OCI-LY3 (cell line): ENCODE results near the gene VAMP5.

ENCODE experiments used
- EZH2phosphoT487 ChIP-seq: fragments of 200-600 bp; shearing (Covaris generic); IDR thresholded peaks from 2 replicates; pipeline ENCODE4 v1.6.1; 2018; ENCODE audit warnings: antibody characterized with exemption, mixed run types, low read depth
- TF ChIP-seq, protein P1 (sequence below): fragments of 200-600, 300-600 bp; sonication (generic); IDR thresholded peaks from 2 replicates; pipeline ENCODE4 v1.5.1; 2014; ENCODE audit warnings: antibody characterized with exemption, low read length, low read depth

DNA sequence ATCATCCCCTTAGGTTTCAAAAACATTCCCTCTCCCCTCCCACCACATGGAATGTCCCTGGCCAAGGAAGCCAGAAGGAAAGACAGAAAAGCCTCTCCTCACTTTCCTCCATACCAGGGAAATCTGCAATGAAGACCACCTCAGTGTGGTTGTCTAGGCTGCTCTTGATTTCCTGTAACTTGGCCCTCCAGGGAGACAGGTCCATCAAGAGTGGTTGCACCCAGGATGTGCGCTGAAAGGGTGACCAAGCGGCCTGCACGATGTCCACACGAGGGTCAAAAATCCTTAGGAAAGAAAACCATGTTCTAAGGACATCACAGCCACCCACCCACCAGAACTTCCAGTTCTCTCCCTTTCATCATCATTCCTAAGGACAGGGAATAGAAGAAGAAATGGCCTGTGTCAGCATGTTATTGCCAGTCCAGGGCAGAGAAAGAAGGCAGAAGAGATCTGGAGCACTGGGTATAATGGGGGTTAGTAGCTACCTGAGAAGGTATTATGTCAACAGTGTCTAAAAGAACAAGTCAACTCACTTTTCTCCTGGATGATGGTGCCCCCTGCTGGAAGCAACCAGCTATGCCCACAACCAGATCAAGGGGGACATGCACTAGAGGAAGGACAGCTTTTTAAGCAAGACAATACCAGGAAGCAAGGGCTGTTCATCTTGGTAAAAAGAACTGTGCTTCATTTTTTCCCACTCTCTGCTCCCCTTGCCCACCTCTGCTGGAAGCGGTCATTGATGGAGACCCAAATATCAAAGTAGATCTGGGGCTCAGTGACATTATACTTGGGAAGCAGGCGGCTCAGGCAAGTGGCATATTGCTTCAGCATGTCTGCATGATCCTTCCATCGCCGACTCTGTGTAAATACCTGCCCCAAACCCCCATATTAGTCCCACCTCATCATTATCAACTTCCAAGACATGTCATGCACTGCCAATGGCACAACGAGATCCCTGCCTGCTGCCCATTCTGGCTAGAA, 32.2 kb upstream of the VAMP5 start:
- TF ChIP-seq EZH2phosphoT487, result no peak
- TF ChIP-seq, protein P1, sequence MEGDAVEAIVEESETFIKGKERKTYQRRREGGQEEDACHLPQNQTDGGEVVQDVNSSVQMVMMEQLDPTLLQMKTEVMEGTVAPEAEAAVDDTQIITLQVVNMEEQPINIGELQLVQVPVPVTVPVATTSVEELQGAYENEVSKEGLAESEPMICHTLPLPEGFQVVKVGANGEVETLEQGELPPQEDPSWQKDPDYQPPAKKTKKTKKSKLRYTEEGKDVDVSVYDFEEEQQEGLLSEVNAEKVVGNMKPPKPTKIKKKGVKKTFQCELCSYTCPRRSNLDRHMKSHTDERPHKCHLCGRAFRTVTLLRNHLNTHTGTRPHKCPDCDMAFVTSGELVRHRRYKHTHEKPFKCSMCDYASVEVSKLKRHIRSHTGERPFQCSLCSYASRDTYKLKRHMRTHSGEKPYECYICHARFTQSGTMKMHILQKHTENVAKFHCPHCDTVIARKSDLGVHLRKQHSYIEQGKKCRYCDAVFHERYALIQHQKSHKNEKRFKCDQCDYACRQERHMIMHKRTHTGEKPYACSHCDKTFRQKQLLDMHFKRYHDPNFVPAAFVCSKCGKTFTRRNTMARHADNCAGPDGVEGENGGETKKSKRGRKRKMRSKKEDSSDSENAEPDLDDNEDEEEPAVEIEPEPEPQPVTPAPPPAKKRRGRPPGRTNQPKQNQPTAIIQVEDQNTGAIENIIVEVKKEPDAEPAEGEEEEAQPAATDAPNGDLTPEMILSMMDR, result peak; percentile 96
